NCI-H1048 (cell line): ENCODE measurements around the gene COPG2.
"Not testable (repeated sequence)": the region's sequence is repeated elsewhere in the genome, so short reads cannot be mapped to it uniquely, and the experiment has no call there.

Experiments used
- DNase-seq: peaks from one replicate; lab custom pipeline; 2025; lab: John Stamatoyannopoulos, UW

The COPG2 gene

DNA sequence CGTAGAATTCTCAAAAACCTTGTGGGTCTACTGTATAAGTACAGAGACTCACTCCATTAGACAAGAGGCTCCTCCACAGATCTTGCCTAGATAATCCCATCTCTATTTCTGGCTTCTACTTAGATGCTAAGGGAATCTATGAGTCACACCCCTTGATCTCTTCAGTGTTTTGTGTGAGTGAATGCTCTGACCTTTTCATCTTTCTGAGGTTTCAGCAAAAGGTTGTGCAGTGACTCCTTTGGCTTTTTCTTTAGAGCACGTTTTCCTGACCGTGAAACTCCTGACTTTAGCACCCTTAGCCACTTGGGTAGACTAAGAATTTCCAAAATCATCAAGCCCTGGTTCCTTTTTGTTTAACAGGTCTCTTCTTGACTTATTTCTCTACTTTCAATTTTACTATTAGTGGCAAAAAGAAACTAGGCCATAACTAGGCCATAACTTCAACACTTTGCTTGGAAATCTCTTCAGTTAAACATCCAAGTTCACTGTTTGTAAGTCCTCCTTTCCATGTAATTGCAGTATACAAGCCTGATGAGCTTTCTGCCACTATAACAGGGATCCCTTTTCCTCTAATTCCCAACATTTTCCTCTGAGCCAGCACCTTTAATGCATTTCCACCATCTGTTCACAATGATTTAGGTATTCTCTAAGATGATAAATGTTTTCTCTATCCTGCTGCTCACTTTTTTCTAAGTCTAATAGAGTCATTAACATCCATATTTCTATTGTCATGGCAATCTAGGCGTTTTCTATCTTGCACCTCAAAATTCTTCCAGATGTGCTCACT, 19.4 kb downstream of the COPG2 start:
- no peak for DNase-seq

DNA sequence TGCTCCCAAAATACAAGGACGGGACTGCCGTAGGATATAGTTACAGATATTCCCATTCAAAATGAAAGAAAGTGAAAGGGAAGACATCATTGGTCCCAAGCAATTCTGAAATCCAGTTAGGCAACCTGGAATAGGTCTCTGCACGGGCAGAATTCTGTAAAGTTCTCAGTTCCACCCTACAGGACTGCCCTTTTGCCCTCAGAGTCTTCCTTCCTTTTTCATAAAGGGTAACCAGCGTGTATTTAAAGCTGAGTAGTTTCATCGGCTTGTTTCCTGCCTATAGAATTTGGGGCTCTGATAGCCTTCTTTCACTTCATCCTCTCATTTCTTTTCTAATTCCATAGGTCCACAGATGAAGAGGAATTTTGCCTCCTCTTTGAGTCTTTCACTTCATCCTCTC, 20.0 kb downstream of the COPG2 start:
- no peak for DNase-seq

DNA sequence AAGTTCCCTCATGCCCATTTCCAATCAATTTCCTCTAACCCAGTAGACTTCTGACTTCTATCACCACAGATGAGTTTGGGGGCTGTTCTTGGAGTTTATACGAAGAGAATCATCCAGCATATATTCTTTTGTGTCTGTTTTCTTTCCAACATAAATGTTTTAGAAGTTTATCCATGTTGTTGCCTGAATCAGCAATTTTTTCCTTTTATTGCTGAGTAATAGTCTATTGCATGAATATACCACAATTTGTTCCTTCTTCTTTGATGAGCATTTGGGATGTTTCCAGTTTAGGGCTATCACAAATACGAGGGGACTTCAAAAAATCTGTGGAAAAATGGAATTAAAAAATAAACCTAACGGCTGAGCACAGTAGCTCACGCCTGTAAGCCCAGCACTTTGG, 26.2 kb downstream of the COPG2 start:
- DNase-seq: no peak

DNA sequence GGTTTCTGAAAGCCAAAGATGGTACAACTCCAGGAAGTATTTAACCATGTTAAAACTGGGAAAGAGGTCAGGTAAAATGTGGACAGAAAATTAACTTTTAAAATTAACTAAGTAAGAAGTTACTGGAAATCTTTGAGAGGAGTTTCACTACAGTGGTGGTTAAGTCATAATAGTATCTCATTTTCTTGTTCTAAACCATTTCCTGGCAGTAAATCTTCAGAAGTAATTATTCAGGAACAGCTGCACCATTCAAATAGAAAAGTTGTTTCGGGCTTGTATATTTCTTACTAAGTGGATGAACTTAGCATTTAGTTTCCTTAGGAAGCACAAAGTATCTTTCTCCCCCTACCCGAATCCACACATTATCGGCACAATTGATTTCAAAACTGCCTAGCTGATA, 27.1 kb downstream of the COPG2 start:
- DNase-seq: no peak

DNA sequence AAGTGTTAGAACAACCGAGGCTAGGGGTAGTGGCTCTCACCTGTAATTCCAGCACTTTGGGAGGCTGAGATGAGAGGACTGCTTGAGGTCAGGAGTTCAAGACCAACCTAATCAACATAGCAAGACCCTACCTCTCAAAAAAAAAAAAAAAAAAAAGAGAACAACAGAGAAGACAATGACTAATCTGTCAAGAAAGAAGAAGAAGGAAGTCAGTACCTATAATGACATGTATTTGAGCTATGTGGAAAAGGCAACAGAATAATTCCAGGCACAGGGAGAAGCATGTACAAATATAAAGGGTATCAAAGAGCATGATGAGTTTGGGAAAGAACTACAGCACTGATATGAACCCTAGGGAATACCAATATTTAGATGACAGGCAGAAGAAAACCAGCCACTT, 27.5 kb downstream of the COPG2 start:
- no peak for DNase-seq

DNA sequence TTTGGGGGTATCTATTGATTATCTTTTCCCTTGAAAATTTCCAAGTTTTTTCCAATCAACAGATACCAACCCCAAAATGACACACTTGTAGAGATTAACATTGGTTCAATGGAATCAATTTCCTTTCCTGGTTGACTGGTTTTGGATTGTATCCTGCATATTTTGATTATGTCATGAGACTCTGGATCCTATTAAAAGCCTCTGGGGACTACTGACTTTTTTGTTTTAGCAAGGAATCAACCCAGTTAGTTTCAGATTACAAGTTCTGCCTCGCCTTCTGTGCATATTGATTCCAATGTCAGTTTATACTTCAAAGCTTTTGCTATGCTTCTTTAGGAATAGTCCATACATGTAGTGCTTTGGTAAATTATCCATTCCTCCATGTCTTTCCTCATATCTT, 29.2 kb downstream of the COPG2 start:
- DNase-seq: no peak

DNA sequence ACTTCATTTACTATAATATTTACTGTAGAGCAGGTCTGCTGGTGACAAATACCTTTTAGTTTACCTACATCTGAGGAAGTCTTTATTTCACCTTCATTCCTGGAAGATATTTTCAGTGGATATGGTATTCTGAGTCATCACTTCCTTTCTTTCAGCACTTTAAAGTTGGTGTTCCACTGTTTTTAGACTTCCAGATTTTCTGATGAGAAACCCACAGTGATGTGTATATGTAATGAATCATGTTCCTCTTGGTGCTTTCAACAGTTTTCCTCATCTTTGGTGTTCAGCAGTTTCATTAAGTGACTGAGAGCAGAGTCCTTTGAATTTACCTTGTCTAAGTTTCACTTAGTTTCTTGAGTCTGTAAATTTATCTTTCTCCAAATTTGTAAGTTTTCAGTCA, 36.4 kb downstream of the COPG2 start:
- no peak for DNase-seq

DNA sequence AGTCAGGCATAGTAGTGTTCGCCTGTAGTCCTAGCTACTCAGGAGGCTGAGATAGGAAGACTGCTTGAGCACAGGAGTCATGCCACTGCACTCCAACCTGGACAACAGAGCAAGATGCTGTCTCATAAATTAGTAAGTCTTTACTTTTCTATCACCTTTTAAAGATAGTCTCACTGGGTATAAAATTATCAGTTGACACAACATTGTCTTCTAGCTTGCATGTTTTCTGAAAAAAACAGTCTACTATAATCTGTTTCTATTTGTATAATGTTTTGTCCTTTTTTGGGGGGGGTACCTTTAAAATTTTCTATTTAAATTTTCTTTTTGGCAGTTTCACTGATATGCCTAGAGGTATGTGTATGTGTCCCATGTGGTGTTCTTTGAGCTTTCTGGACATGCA, 39.6 kb downstream of the COPG2 start:
- no peak for DNase-seq

DNA sequence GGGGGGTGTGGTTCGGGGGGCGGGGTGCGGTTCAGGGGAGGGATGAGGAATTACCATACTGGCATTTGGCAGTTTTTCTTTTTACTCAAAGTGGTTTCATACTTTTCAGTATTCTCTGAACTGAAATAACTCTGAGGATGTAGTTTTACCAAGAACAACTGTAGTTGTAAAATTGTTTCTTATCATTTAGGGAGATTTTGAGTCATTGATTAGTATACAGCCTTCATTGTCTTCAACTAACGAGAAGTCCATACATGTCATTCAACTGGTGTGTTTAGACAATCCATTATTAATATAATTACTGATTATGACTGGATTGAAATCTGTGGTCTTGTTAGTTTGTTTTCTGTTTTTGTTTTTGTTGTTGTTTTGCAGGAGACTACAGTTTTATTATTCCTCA, 40.8 kb downstream of the COPG2 start:
- no peak for DNase-seq

DNA sequence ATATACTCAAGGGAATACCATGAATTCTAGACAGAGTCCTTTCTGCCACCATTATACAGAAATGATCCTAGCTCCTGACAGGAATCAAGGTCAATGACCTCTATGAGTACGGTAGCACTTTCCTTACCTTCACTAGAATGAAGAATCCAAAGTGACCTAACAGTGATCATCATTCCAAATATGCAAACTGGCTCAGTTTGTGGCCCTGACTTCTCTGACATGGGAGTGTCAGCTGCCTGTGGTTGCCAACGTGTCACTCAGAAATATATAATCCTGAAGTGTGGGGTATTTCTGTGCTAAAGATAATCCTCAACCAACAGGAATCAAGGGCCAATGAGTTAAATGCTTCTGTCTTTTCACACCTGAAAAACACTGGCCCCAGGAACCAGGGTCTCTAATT, 45.7 kb downstream of the COPG2 start:
- DNase-seq: no peak

DNA sequence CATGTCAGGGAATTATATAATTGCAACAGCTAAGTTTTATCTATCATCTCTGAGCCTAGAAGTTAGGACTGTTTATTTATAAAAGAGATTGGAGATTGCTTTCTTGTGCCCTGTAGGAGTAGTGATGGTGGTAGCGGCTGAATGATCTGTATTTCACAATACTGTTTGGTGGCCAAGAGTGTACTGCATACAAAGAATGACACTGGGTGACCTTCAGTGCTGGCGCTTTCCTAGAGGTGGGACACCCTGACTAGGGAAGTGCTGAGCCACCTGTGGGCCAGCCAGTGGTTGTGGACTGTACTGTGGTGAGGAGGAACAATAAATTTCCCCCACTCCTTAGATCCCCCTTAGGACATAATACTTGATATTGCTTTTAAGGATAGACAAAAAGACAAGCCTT, 53.0 kb downstream of the COPG2 start:
- DNase-seq: no peak

DNA sequence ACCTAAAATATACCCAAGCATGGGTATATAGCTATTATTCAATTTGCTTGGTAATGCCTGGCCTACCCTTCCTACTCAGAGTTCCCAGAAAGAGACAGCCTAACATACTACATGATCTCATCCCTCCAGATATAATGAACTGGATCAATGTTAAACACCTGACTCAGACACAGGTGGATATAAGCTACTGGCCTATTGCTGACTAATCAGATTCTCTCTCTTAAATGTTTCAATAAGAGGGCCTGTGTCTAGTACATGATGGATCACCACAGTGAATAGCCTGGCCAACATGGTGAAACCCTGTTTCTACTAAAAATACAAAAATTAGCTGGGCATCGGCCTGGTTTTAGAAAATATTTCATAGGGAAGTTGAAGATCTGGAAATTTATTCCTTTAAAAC, 54.1 kb downstream of the COPG2 start:
- no peak for DNase-seq

DNA sequence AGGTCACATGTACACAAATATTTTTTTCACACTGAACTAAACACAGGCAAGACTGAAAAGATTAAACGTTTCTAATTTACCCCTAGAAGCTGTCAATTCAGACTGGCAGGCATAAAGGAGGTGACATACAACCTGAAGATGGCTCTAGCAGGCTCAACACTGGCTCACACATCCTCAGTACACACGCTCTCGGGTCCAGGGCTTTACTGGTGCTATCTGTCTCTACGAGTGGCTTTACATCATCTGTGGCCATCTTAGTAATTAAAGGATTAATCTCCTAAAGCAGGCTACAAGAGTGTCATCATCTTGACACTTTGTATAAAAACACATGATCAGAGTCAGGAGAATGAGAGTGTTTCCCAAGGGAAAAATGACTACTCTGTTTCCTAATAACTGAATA, 57.3 kb downstream of the COPG2 start:
- DNase-seq: no peak

DNA sequence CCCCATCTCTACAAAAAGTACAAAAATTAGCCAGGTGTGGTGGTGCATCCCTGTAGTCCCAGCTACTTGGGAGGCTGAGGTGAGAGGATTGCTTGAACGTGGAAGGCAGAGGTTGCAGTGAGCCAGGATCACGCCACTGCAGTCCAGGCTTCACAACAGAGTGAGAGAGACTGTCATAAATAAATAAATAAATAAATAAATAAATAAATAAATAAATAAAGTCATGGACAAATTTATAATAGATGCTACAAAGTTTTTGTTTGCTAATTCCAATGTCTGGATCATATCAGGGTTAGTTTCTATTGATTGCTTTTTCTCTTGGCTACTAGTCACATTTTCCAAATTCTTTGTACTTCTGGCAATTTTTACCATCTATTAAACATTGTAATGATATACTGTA, 61.5 kb downstream of the COPG2 start:
- DNase-seq: not testable (repeated sequence)

DNA sequence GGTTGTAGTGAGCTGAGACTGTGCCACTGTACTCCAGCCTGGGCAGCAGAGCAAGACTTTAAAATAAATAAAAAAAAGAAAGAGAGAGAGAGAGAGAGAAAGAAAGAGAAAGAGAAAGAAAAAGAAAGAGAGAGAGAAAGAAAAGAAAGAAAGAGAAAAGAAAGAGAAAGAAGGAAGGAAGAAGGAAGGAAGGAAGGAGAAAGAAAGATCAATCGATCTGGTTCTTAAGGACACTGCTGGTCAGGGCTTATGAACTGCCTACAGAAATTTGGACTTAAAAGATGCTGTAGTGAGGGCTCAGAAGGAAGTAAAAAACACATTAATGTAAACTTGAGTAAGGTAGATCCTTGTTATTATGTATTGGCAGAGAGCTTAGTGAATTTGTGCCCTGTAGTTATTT, 62.4 kb downstream of the COPG2 start:
- DNase-seq: no peak

DNA sequence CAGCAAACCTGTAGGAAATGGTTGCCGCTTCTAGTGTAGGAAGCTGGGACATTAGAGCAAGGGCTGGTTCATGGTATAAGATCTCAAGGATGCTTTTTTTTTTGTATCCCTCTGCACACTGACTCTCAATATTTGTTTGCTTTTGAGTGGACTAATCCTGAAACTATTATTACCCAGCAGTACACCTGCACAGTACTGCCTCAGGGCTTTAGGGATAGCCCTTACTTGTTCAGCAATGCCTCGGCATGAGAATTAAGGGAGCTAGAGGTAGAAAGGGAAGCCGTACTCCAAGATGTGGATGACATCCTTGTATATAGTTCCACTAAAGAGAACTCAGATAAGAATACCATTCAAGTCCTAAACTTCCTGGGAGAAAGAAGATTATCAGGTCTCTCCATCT, 70.5 kb downstream of the COPG2 start:
- no peak for DNase-seq

DNA sequence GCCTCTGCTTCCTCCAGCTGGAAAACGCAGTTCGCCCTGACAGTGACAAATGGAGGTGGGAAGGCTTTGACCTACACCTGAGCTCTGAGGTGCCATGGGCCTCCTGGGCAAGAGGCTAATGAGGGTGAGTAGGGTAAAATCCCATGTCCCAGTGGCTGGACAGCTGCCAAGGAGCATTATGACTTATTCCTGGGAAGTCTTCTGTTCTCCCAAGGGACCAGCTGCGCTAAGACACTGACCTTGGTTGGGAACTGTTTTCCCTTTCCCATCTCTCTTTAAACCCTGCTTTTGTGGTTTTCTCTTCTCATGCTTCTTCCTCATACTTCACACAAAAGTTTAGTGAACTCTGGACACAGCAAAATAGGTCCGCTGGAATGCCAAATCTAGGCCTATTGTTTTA, 72.6 kb downstream of the COPG2 start:
- no peak for DNase-seq

DNA sequence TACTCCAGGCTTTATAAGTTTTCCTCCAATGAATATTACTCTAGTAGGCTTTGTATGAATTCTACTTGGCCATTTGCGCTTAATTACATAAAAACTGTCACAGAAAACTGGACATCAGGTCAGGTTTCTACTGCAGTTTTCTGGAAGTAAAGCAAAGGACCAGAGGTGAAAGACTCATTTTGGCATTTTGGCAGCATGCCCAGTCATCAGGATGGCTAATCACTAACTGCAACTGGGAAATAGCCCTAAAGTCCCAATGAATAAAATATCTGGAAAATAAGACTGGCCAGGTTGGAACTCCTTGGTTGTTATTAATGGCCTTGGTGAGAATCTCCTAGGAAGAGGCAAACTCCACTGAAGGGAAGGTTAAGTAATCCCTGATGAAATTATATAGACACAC, 75.5 kb downstream of the COPG2 start:
- DNase-seq: no peak

DNA sequence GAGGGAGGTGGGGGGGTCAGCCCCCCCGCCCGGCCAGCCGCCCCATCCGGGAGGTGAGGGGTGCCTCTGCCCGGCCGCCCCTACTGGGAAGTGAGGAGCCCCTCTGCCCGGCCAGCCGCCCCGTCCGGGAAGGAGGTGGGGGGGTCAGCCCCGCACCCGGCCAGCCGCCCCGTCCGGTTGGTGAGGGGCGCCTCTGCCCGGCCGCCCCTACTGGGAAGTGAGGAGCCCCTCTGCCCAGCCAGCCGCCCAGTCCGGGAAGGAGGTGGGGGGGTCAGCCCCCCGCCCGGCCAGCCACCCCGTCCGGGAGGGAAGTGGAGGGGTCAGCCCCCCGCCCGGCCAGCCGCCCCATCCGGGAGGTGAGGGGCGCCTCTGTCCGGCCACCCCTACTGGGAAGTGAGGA, 77.1 kb downstream of the COPG2 start:
- DNase-seq: not testable (repeated sequence)

DNA sequence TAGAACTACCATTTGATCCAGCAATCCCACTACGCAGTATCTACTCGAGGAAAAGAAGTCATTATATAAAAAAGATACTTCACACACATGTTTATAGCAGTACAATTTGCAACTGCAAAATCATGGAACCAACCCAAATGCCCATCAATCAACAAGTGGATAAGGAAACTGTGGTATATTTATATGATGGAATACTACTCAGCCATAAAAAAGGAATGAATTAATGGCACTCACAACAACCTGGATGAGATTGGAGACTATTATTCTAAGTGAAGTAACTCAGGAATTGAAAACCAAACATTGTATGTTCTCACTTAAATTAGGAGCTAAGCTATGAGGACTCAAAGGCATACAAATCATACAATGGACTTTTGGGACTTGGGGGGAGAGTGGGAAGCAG, 82.6 kb downstream of the COPG2 start:
- not testable (repeated sequence) for DNase-seq

DNA sequence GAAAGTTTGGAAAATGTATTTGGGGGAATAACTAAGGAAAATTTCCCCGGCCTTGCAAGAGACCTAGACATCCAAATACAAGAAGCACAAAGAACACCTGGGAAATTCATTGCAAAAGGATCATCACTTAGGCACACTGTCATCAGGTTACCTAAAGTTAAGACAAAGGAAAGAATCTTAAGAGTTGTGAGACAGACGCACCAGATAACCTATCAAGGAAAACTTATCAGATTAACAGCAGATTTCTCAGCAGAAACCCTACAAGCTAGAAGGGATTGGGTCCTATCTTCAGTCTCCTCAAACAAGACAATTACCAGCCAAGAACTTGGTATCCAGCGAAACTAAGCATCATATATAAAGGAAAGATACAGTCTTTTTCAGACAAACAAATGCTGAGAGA, 93.4 kb downstream of the COPG2 start:
- not testable (repeated sequence) for DNase-seq

DNA sequence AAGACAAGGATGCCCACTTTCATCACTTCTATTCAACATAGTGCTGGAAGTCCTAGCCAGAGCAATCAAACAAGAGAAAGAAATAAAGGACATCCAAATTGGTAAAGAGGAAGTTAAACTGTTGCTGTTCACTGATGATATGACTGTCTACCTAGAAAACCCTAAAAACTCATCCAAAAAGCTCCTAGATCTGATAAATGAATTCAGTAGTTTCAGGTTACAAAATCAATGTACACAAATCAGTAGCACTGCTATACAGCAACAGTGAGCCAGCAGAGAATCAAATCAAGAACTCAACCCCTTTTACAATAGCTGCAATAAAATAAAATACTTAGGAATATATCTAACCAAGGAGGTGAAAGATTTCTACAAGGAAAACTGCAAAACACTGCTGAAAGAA, 98.4 kb downstream of the COPG2 start:
- not testable (repeated sequence) for DNase-seq

DNA sequence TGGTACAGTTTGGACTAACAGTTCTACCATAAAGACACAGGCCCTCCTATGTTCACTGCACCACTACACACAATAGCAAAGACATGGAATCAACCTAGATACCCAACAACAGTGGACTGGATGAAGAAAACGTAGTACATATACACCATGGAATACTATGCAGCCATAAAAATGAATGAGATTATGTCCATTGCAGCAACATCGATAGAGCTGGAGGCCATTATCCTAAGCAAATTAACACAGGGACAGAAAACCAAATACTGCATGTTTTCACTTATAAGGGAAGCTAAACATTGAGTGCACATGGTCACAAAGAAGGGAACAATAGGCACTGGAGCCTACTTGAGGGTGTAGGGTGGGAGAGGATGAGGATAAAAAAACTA, 101.7 kb downstream of the COPG2 start:
- DNase-seq: no peak

DNA sequence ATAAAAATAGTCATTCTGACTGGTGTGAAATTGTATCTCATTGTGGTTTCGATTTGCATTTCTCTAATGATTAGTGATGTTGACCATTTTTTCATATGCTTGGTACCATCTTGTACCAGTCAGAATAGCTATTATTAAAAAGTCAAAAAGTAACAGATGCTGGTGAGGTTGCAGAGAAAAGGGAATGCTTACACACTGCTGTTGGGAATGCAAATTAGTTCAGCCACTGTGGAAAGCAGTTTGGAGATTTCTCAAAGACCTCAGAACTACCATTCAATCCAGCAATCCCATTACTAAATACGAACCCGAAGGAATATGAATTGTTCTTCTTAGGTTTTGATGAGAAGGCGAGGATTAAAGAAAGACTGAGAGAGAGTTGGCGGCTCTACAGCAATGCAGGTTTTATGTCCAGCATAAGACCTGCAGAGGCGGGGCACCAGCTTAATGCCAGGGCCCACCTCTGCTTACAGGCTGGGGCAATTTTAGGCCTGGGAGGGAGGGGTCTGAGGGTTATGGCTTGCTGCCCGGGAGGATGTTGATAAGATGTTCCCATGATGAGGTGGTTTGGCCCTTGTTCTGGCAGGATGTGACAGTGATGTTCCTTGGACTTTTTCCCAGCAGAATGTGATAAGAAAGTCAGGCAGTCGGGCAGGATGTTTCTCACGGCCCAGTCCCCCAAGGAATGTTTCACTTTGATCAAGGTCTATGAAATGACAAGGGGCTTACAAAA, 102.2 kb downstream of the COPG2 start:
- no peak for DNase-seq
